Astrocyte (in vitro differentiated cells and primary cell): ENCODE data around the gene ARL13B.

Source experiments
- EZH2 ChIP-seq: IDR thresholded peaks from 2 replicates; pipeline ENCODE4 v1.6.1; 2012; ENCODE audit warnings: mild to moderate bottlenecking, low read length, inconsistent platforms; ENCODE audit not compliant: insufficient read depth
- TF ChIP-seq, protein P1 (sequence below): IDR thresholded peaks from 2 replicates; pipeline ENCODE4 v1.5.1; 2011; ENCODE audit warnings: low read depth, mild to moderate bottlenecking, inconsistent platforms, low read length, moderate library complexity; ENCODE audit not compliant: insufficient read depth

DNA sequence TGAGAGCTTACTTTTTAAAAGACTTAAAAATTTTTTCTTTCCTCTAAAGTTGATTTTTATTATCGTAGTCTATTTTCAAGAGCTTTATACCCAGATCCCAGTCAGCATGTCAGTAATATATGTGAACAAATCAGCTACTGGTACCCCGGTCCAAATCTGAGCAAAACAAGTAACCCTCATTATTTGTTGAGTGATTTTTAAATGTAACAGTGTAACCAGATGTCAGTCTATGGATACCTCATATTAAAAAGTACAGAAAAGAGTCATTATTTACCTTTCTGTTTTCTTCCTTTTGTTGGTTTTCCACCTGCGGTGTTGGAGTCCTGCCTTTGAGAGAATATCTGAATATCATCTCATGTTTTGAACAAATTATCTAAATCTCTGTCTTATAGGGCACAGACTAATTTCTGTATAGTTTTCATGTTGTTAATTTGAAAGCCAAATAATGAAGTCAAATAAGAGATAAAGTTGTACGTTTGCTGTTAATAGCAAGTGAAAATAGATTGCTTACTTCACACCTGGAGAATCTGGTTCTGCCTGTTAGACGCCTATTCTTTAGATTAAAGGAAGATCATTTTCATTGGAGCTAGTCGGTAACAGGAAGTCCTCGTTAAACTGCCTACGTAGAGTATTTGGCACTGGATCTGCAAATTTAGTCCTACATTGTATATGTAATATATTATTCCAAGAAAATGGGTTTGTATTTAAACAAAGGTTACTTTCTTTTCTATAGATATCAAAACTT lies 48.3 kb downstream of the ARL13B start, which contains the start of gene STX19:
- TF ChIP-seq EZH2, result no peak
- TF ChIP-seq, protein P1, sequence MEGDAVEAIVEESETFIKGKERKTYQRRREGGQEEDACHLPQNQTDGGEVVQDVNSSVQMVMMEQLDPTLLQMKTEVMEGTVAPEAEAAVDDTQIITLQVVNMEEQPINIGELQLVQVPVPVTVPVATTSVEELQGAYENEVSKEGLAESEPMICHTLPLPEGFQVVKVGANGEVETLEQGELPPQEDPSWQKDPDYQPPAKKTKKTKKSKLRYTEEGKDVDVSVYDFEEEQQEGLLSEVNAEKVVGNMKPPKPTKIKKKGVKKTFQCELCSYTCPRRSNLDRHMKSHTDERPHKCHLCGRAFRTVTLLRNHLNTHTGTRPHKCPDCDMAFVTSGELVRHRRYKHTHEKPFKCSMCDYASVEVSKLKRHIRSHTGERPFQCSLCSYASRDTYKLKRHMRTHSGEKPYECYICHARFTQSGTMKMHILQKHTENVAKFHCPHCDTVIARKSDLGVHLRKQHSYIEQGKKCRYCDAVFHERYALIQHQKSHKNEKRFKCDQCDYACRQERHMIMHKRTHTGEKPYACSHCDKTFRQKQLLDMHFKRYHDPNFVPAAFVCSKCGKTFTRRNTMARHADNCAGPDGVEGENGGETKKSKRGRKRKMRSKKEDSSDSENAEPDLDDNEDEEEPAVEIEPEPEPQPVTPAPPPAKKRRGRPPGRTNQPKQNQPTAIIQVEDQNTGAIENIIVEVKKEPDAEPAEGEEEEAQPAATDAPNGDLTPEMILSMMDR, result no peak
